PFSK-1 (cell line): ENCODE results near the gene GDF7.

ENCODE experiments used
- FOXP2 ChIP-seq: optimal IDR thresholded peaks from 2 replicates; pipeline ENCODE3; 2011; ENCODE audit warnings: borderline replicate concordance, control low read depth, inconsistent platforms; ENCODE audit not compliant: insufficient read depth; ENCODE audit errors: extremely low read length, extremely low read depth
- POLR2AphosphoS5 ChIP-seq: IDR thresholded peaks from 2 replicates; pipeline ENCODE4 v1.6.1; 2012; ENCODE audit warnings: low read depth, mild to moderate bottlenecking, control low read depth, low read length, moderate library complexity
- TAF1 ChIP-seq: IDR thresholded peaks from 2 replicates; pipeline ENCODE4 v1.6.1; 2012; ENCODE audit warnings: low read length, control low read depth, borderline replicate concordance; ENCODE audit not compliant: insufficient read depth
- TF ChIP-seq, protein P1 (sequence below), 2 experiments: IDR thresholded peaks; 2 replicates each; pipeline versions ENCODE4 v1.6.1 to v1.8.0; 2011 to 2012; ENCODE audit warnings: low read depth in 2 of 2, low read length in 2 of 2, control low read depth in 1 of 2, inconsistent platforms in 1 of 2, mild to moderate bottlenecking in 1 of 2, moderate library complexity in 1 of 2; ENCODE audit not compliant: insufficient read depth in 1 of 2

Gene GDF7

GRCh38 chr2:20728114-20728758, 61.3 kb downstream of the GDF7 start:
- TF ChIP-seq POLR2AphosphoS5, result no peak
- no peak for TF ChIP-seq FOXP2
- no peak for TF ChIP-seq TAF1
- TF ChIP-seq, protein P1, sequence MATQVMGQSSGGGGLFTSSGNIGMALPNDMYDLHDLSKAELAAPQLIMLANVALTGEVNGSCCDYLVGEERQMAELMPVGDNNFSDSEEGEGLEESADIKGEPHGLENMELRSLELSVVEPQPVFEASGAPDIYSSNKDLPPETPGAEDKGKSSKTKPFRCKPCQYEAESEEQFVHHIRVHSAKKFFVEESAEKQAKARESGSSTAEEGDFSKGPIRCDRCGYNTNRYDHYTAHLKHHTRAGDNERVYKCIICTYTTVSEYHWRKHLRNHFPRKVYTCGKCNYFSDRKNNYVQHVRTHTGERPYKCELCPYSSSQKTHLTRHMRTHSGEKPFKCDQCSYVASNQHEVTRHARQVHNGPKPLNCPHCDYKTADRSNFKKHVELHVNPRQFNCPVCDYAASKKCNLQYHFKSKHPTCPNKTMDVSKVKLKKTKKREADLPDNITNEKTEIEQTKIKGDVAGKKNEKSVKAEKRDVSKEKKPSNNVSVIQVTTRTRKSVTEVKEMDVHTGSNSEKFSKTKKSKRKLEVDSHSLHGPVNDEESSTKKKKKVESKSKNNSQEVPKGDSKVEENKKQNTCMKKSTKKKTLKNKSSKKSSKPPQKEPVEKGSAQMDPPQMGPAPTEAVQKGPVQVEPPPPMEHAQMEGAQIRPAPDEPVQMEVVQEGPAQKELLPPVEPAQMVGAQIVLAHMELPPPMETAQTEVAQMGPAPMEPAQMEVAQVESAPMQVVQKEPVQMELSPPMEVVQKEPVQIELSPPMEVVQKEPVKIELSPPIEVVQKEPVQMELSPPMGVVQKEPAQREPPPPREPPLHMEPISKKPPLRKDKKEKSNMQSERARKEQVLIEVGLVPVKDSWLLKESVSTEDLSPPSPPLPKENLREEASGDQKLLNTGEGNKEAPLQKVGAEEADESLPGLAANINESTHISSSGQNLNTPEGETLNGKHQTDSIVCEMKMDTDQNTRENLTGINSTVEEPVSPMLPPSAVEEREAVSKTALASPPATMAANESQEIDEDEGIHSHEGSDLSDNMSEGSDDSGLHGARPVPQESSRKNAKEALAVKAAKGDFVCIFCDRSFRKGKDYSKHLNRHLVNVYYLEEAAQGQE (IDR thresholded peaks at IDR 0.05; ENCODE audit: insufficient read depth in 1 of 2, low read depth in 2 of 2, low read length in 2 of 2), result no peak
